D721Med (cell line): ENCODE results near the gene CDH13.

Experiments used
- DNase-seq: peaks from one replicate; pipeline ENCODE4 v3.0.0; 2011; ENCODE audit warnings: low spot score; ENCODE audit not compliant: insufficient read length
- FAIRE-seq: peaks from 2 replicates; lab custom pipeline; 2011; peaks lifted over from hg19 to GRCh38; lab: Jason Lieb, UNC
- CTCF ChIP-seq: IDR thresholded peaks from 2 replicates; pipeline ENCODE4 v1.5.1; 2012; ENCODE audit warnings: mild to moderate bottlenecking, control low read depth; ENCODE audit not compliant: insufficient read depth; ENCODE audit errors: missing control alignments

The CDH13 gene

GRCh38 chr16:82732461-82732860 lies 105.7 kb downstream of the CDH13 start:
- TF ChIP-seq CTCF, result no peak
- no peak for FAIRE-seq
- DNase-seq, result no peak

- no peak for TF ChIP-seq CTCF
- FAIRE-seq, result no peak
Observed at GRCh38 chr16:82735186-82735585, 108.4 kb downstream of the CDH13 start.

GRCh38 chr16:82735673-82736091 lies 108.9 kb downstream of the CDH13 start:
- TF ChIP-seq CTCF, result no peak
- DNase-seq, result no peak
- no peak for FAIRE-seq

More at GRCh38 chr16:82735186-82735585, 108.4 kb downstream of the CDH13 start:
- no peak for DNase-seq

- DNase-seq (no peak), FAIRE-seq (no peak)
- TF ChIP-seq CTCF, result no peak
Observed at GRCh38 chr16:82736224-82736623, 109.5 kb downstream of the CDH13 start.

- FAIRE-seq (no peak), DNase-seq (no peak)
- no peak for TF ChIP-seq CTCF
Observed at GRCh38 chr16:82738699-82739098, 111.9 kb downstream of the CDH13 start.

- TF ChIP-seq CTCF, result no peak
- DNase-seq (no peak), FAIRE-seq (no peak)
Observed at GRCh38 chr16:82741073-82741615, 114.4 kb downstream of the CDH13 start.

- DNase-seq, result no peak
- no peak for TF ChIP-seq CTCF
- FAIRE-seq, result no peak
Observed at GRCh38 chr16:82744958-82745357, 118.2 kb downstream of the CDH13 start.
